GM12878 (cell line): Measurements from ENCODE around the gene EPB41L2.

Experiments used
- ASH2L ChIP-seq: fragments of 300-600, 200-600 bp; sonication (generic); IDR thresholded peaks from 2 replicates; pipeline ENCODE4 v1.6.1; 2017; ENCODE audit warnings: low read depth, mild to moderate bottlenecking, borderline replicate concordance
- BRCA1 ChIP-seq: IDR thresholded peaks from 2 replicates; pipeline ENCODE4 v1.6.1; 2011; ENCODE audit warnings: low read depth, low read length, improper control_type of control experiment
- EP300 ChIP-seq, 2 experiments: fragments of 150-350 bp in 1 of 2; IDR thresholded peaks; 2 replicates each; pipeline ENCODE4 v1.6.1; 2011 to 2012; ENCODE audit warnings: low read depth in 2 of 2, low read length in 2 of 2, borderline replicate concordance in 1 of 2, improper control_type of control experiment in 1 of 2, inconsistent platforms in 1 of 2; ENCODE audit not compliant: control insufficient read depth in 1 of 2
- EZH2 ChIP-seq: IDR thresholded peaks from 2 replicates; pipeline ENCODE4 v1.6.1; 2012; ENCODE audit warnings: low read depth, mild to moderate bottlenecking, control low read depth, inconsistent platforms, low read length, borderline replicate concordance; ENCODE audit not compliant: control insufficient read depth
- MXI1 ChIP-seq: fragments of 150-350 bp; IDR thresholded peaks from 2 replicates; pipeline ENCODE4 v1.6.1; 2011; ENCODE audit warnings: low read depth, mild to moderate bottlenecking, inconsistent platforms, low read length, improper control_type of control experiment
- NR2C2 ChIP-seq: IDR thresholded peaks from 2 replicates; pipeline ENCODE4 v1.6.1; 2011; ENCODE audit warnings: borderline replicate concordance, low read depth; ENCODE audit not compliant: control insufficient read depth, insufficient read length
- NRF1 ChIP-seq: conservative IDR thresholded peaks from 2 replicates; pipeline ENCODE4 v1.6.1; 2011; ENCODE audit warnings: mild to moderate bottlenecking, low read depth, low read length, improper control_type of control experiment
- POLR2A ChIP-seq: IDR thresholded peaks from 2 replicates; pipeline ENCODE4 v1.6.1; 2011; ENCODE audit warnings: low read depth, mild to moderate bottlenecking, low read length
- RAD21 ChIP-seq: IDR thresholded peaks from 2 replicates; pipeline ENCODE4 v1.6.1; 2011; ENCODE audit warnings: mild to moderate bottlenecking, low read depth, low read length, moderate library complexity; ENCODE audit not compliant: insufficient read depth
- SIN3A ChIP-seq: IDR thresholded peaks from 2 replicates; pipeline ENCODE4 v1.6.1; 2012; ENCODE audit warnings: low read depth, low read length, improper control_type of control experiment
- SMARCA5 ChIP-seq: fragments of 450-650 bp; IDR thresholded peaks from 2 replicates; pipeline ENCODE4 v1.6.1; 2017; ENCODE audit warnings: mild to moderate bottlenecking
- TF ChIP-seq, protein P1 (sequence below), 3 experiments: IDR thresholded peaks in 2 of 3; conservative IDR thresholded peaks in 1 of 3; 2 replicates each; pipeline ENCODE4 v1.5.1; 2011; ENCODE audit warnings: low read depth in 3 of 3, low read length in 3 of 3, mild to moderate bottlenecking in 3 of 3, control low read depth in 2 of 3, moderate library complexity in 2 of 3, inconsistent platforms in 1 of 3, mixed read lengths in 1 of 3; ENCODE audit not compliant: control insufficient read depth in 2 of 3, insufficient read depth in 1 of 3; ENCODE audit errors: extremely low read depth in 1 of 3
- TF ChIP-seq, protein P2 (sequence below): IDR thresholded peaks from 2 replicates; pipeline ENCODE4 v1.6.1; 2011; ENCODE audit warnings: mild to moderate bottlenecking, low read depth, low read length, moderate library complexity; ENCODE audit not compliant: insufficient replicate concordance
- TF ChIP-seq, protein P3 (sequence below): IDR thresholded peaks from 2 replicates; pipeline ENCODE4 v1.6.1; 2011; ENCODE audit warnings: borderline replicate concordance, low read depth, mild to moderate bottlenecking, moderate library complexity, mixed read lengths, low read length; ENCODE audit not compliant: insufficient read depth; ENCODE audit errors: extremely low read length

- TF ChIP-seq POLR2A (no peak), NR2C2 (no peak), ASH2L (no peak), SMARCA5 (no peak), SIN3A (no peak), EZH2 (no peak), BRCA1 (no peak), EP300 (IDR thresholded peaks at IDR 0.05; ENCODE audit: borderline replicate concordance in 1 of 2, control insufficient read depth in 1 of 2, low read depth in 2 of 2, low read length in 2 of 2) (no peak), NRF1 (no peak), RAD21 (no peak), MXI1 (no peak)
- TF ChIP-seq, protein P1, sequence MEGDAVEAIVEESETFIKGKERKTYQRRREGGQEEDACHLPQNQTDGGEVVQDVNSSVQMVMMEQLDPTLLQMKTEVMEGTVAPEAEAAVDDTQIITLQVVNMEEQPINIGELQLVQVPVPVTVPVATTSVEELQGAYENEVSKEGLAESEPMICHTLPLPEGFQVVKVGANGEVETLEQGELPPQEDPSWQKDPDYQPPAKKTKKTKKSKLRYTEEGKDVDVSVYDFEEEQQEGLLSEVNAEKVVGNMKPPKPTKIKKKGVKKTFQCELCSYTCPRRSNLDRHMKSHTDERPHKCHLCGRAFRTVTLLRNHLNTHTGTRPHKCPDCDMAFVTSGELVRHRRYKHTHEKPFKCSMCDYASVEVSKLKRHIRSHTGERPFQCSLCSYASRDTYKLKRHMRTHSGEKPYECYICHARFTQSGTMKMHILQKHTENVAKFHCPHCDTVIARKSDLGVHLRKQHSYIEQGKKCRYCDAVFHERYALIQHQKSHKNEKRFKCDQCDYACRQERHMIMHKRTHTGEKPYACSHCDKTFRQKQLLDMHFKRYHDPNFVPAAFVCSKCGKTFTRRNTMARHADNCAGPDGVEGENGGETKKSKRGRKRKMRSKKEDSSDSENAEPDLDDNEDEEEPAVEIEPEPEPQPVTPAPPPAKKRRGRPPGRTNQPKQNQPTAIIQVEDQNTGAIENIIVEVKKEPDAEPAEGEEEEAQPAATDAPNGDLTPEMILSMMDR (IDR thresholded peaks at IDR 0.05 in 2 of 3, conservative IDR thresholded peaks at IDR 0.05 in 1 of 3; ENCODE audit: control insufficient read depth in 2 of 3, extremely low read depth in 1 of 3, insufficient read depth in 1 of 3, low read depth in 3 of 3, low read length in 3 of 3) = no peak
- TF ChIP-seq, protein P2, sequence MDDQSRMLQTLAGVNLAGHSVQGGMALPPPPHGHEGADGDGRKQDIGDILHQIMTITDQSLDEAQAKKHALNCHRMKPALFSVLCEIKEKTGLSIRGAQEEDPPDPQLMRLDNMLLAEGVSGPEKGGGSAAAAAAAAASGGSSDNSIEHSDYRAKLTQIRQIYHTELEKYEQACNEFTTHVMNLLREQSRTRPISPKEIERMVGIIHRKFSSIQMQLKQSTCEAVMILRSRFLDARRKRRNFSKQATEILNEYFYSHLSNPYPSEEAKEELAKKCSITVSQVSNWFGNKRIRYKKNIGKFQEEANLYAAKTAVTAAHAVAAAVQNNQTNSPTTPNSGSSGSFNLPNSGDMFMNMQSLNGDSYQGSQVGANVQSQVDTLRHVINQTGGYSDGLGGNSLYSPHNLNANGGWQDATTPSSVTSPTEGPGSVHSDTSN = no peak
- TF ChIP-seq, protein P3, sequence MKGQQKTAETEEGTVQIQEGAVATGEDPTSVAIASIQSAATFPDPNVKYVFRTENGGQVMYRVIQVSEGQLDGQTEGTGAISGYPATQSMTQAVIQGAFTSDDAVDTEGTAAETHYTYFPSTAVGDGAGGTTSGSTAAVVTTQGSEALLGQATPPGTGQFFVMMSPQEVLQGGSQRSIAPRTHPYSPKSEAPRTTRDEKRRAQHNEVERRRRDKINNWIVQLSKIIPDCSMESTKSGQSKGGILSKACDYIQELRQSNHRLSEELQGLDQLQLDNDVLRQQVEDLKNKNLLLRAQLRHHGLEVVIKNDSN = no peak
Observed at GRCh38 chr6:130858498-130859160, 204.4 kb downstream of the EPB41L2 start.
